OCI-LY1 (cell line): ENCODE measurements around the gene SUGCT.

ENCODE experiments used
- H2AFZ ChIP-seq: fragments of 200-600 bp; sonication (generic), shearing (Covaris generic); 2 replicates; pipeline ENCODE4 v1.6.0; 2014; ENCODE audit warnings: antibody characterized with exemption, mild to moderate bottlenecking, low read length
- H3F3A ChIP-seq: fragments of 200-600 bp; sonication (generic), shearing (Covaris generic); 2 replicates; pipeline ENCODE4 v1.6.0; 2014; ENCODE audit warnings: mild to moderate bottlenecking, antibody characterized with exemption, low read length, moderate library complexity; ENCODE audit not compliant: insufficient read depth
- H3K27ac ChIP-seq: fragments of 200-600 bp; sonication (generic); 2 replicates; pipeline ENCODE4 v1.5.1; 2014; ENCODE audit warnings: low read length, mixed run types, mild to moderate bottlenecking, low read depth; ENCODE audit not compliant: poor library complexity, severe bottlenecking
- H3K27me3 ChIP-seq: fragments of 200-600 bp; sonication (generic); 2 replicates; pipeline ENCODE4 v1.6.0; 2014; ENCODE audit warnings: antibody characterized with exemption, mild to moderate bottlenecking, low read length, moderate library complexity; ENCODE audit not compliant: insufficient read depth
- H3K36me3 ChIP-seq: fragments of 200-600 bp; sonication (generic); 2 replicates; pipeline ENCODE4 v1.6.1; 2014; ENCODE audit warnings: mild to moderate bottlenecking, antibody characterized with exemption, low read length, moderate library complexity, mixed read lengths; ENCODE audit not compliant: insufficient read depth
- H3K4me1 ChIP-seq: fragments of 200-600 bp; sonication (generic); 2 replicates; pipeline ENCODE4 v1.5.1; 2014; ENCODE audit warnings: mild to moderate bottlenecking, low read length, moderate library complexity; ENCODE audit not compliant: insufficient read depth, severe bottlenecking
- H3K4me2 ChIP-seq: fragments of 200-600 bp; sonication (generic), shearing (Covaris generic); 2 replicates; pipeline ENCODE4 v1.6.1; 2014; ENCODE audit warnings: low read length
- H3K4me3 ChIP-seq: fragments of 200-600 bp; sonication (generic); 2 replicates; pipeline ENCODE4 v1.5.1; 2014; ENCODE audit warnings: low read length, low read depth, mild to moderate bottlenecking, mixed read lengths; ENCODE audit not compliant: poor library complexity, severe bottlenecking
- H3K79me2 ChIP-seq: fragments of 200-600 bp; shearing (Covaris generic); 2 replicates; pipeline ENCODE4 v1.6.1; 2016; ENCODE audit warnings: mixed run types, low read length, mixed read lengths; ENCODE audit not compliant: insufficient read depth
- H3K9ac ChIP-seq: fragments of 200-600 bp; sonication (generic), shearing (Covaris generic); 2 replicates; pipeline ENCODE4 v1.6.1; 2014; ENCODE audit warnings: mild to moderate bottlenecking, low read length, mixed read lengths
- H3K9me2 ChIP-seq: fragments of 200-600 bp; sonication (generic), shearing (Covaris generic); 2 replicates; pipeline ENCODE4 v1.6.1; 2014; ENCODE audit warnings: low read depth, mild to moderate bottlenecking, low read length, mixed read lengths
- H3K9me3 ChIP-seq: fragments of 200-600 bp; shearing (Covaris generic); 2 replicates; pipeline ENCODE4 v1.6.1; 2014; ENCODE audit warnings: low read length, mixed read lengths
- H4K20me1 ChIP-seq: fragments of 200-600 bp; sonication (generic), shearing (Covaris generic); 2 replicates; pipeline ENCODE4 v1.6.0; 2016; ENCODE audit warnings: mild to moderate bottlenecking, low read length; ENCODE audit not compliant: insufficient read depth
- CTCF ChIP-seq: fragments of 200-600 bp; sonication (generic), shearing (Covaris generic); IDR thresholded peaks from 2 replicates; pipeline ENCODE4 v1.5.1; 2017; ENCODE audit warnings: mild to moderate bottlenecking, antibody characterized with exemption, low read length, moderate library complexity, mixed read lengths
- EZH2 ChIP-seq: fragments of 200-600 bp; sonication (generic), shearing (Covaris generic); IDR thresholded peaks from 2 replicates; pipeline ENCODE4 v1.8.0; 2017; ENCODE audit warnings: borderline replicate concordance, mixed run types, mild to moderate bottlenecking, antibody characterized with exemption, low read length, moderate library complexity, mixed read lengths

The SUGCT gene

GRCh38 chr7:40133561-40134427 lies 1.0 kb upstream of the SUGCT start:
- Histone ChIP-seq H3K4me3 (peak overlapping the region; percentile 84), H3K9me3 (no peaks in the 10 kb centered on the region), H3K9me2 (no peaks in the 10 kb centered on the region), H3K27me3 (no peaks in the 10 kb centered on the region; the same call in 1 of the 2 replicates), H2AFZ (no peak overlapping the region), H3K4me1 (peaks cover 25% of the 10 kb centered on the region), H3K79me2 (peaks cover 47% of the 10 kb centered on the region), H3F3A (no peaks in the 10 kb centered on the region), H3K4me2 (peak overlapping the region; percentile 63), H4K20me1 (0 out of 2 replicates have a peak, but pooled peaks cover 3% of the 10 kb centered on the region), H3K27ac (peak overlapping the region; percentile 67), H3K36me3 (peaks cover 34% of the 10 kb centered on the region), H3K9ac (peak overlapping the region; percentile 87)
- TF ChIP-seq EZH2 (no peak), CTCF (no peak)

GRCh38 chr7:40135317-40135610 lies 459 bp downstream of the SUGCT start:
- Histone ChIP-seq H3K27ac (no peak overlapping the region), H3K9ac (no peak overlapping the region), H3K9me3 (no peaks in the 10 kb centered on the region), H3K4me3 (peak overlapping the region; percentile 84), H3K36me3 (peaks cover 26% of the 10 kb centered on the region), H2AFZ (no peak overlapping the region), H3K79me2 (peaks cover 36% of the 10 kb centered on the region), H3K27me3 (no peaks in the 10 kb centered on the region; the same call in 1 of the 2 replicates), H3K4me1 (peaks cover 21% of the 10 kb centered on the region), H3F3A (no peaks in the 10 kb centered on the region), H4K20me1 (0 out of 2 replicates have a peak, but pooled peaks cover 3% of the 10 kb centered on the region), H3K4me2 (peak overlapping the region; percentile 63), H3K9me2 (no peaks in the 10 kb centered on the region)
- TF ChIP-seq CTCF (no peak), EZH2 (no peak)

DNA sequence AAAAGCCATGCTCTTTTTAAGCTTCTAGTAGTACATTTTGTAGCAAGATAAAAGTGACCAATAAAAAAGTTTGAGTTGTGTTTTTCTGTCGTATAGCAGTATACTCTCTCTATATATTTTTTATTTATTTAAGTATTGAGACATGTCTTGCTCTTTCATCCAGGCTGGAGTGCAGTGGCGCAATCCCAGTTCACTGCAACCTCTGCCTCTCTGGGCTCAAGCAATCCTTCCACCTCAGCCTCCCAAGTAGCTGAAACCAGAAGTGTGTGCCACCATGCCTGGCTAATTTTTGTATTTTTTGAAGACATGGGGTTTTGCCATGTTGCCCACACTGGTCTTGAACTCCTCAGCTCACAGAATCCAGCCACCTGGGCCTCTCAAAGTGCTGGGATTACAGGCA lies 2.8 kb downstream of the SUGCT start:
- 0 out of 2 replicates have a peak, but pooled peaks cover 3% of the 10 kb centered on the region for H4K20me1 ChIP-seq
- no peaks in the 10 kb centered on the region for H3K9me2 ChIP-seq
- H3K4me2 ChIP-seq = no peak overlapping the region
- TF ChIP-seq CTCF (no peak), EZH2 (no peak)
- H3F3A ChIP-seq = no peaks in the 10 kb centered on the region
- H3K27ac ChIP-seq = no peak overlapping the region
- H3K36me3 ChIP-seq = peaks cover 6% of the 10 kb centered on the region; the same call in 1 of the 2 replicates
- H3K79me2 ChIP-seq = peaks cover 16% of the 10 kb centered on the region
- no peaks in the 10 kb centered on the region for H3K9me3 ChIP-seq
- no peak overlapping the region for H2AFZ ChIP-seq
- no peak overlapping the region for H3K9ac ChIP-seq
- H3K4me1 ChIP-seq = peaks cover 14% of the 10 kb centered on the region
- no peaks in the 10 kb centered on the region; the same call in 1 of the 2 replicates for H3K27me3 ChIP-seq
- no peak overlapping the region for H3K4me3 ChIP-seq
